GM12878 (cell line): ENCODE measurements around the gene SHPK. TPM values are rescaled to one million over a fixed set of nuclear protein-coding genes. Genes with fewer than 3 reads are reported as not detected.

ENCODE experiments used
- ATAC-seq: fragments of 200-7000 bp; cut with Tn5 transposase; 3 replicates; pipeline ENCODE4 v1.9.1; 2020; ENCODE audit warnings: mild to moderate bottlenecking, moderate library complexity
- BruUV-seq: library from RNA; stranded (reverse); fragments of 400-500 nt; replicated peaks from 2 replicates; lab custom pipeline; 2021; lab: Mats Ljungman, UMichigan
- CTCF ChIA-PET: fragments of 300-600 bp; sonication (Branson Sonifier 250); formaldehyde crosslinking; extraction: SDS; loops from one replicate; lab custom pipeline; 2021; ENCODE audit warnings: inconsistent platforms; lab: Yijun Ruan, JAX
- POLR2A ChIA-PET: fragments of 350-600 bp; formaldehyde crosslinking; extraction: SDS; loops from one replicate; lab custom pipeline; 2021; ENCODE audit warnings: inconsistent platforms; lab: Charles Lee
- RAD21 ChIA-PET: fragments of 300-600 bp; sonication (Branson Sonifier 250); formaldehyde crosslinking; loops from one replicate; lab custom pipeline; 2023; ENCODE audit warnings: antibody characterized with exemption; ENCODE audit not compliant: unreplicated experiment; lab: Charles Lee
- SMC1A ChIA-PET: fragments of 300-600 bp; sonication (Branson Sonifier 250); formaldehyde crosslinking; loops from one replicate; lab custom pipeline; 2023; ENCODE audit not compliant: unreplicated experiment, uncharacterized antibody; lab: Charles Lee
- DNase-seq: peaks from one replicate; pipeline ENCODE4 v3.0.0-alpha.2; 2011; ENCODE audit warnings: low read depth, low spot score
- FAIRE-seq: peaks from 3 replicates; lab custom pipeline; 2011; peaks lifted over from hg19 to GRCh38; lab: Jason Lieb, UNC
- H2AFZ ChIP-seq: 2 replicates; pipeline ENCODE4 v1.6.0; 2011; ENCODE audit warnings: low read depth, low read length, control low read depth; ENCODE audit not compliant: control insufficient read depth
- H3K27ac ChIP-seq: 2 replicates; pipeline ENCODE4 v1.5.1; 2011; ENCODE audit warnings: control low read depth; ENCODE audit not compliant: control insufficient read depth, insufficient read depth
- H3K27me3 ChIP-seq, 2 experiments: replicated peaks in 1 of 2; 2 replicates each; pipeline versions ENCODE4 v1.6.0 to v1.6.1; 2011; ENCODE audit warnings: low read length in 1 of 2; ENCODE audit not compliant: control insufficient read depth in 2 of 2, insufficient read depth in 2 of 2
- H3K36me3 ChIP-seq, 2 experiments: 2 replicates each; pipeline ENCODE4 v1.5.1; 2011; ENCODE audit warnings: low read length in 1 of 2; ENCODE audit not compliant: control insufficient read depth in 2 of 2, insufficient read depth in 2 of 2
- H3K4me1 ChIP-seq: 2 replicates; pipeline ENCODE4 v1.6.1; 2011; ENCODE audit warnings: mild to moderate bottlenecking, low read length, moderate library complexity, mixed read lengths; ENCODE audit not compliant: control insufficient read depth, insufficient read depth
- H3K4me2 ChIP-seq: 2 replicates; pipeline ENCODE4 v1.6.0; 2011; ENCODE audit warnings: control low read depth; ENCODE audit not compliant: control insufficient read depth, insufficient read depth
- H3K4me3 ChIP-seq: fragments of 200-600 bp; sonication (generic); 2 replicates; pipeline ENCODE4 v1.5.1; 2016
- H3K79me2 ChIP-seq: 2 replicates; pipeline ENCODE4 v1.6.0; 2011; ENCODE audit warnings: low read length; ENCODE audit not compliant: control insufficient read depth, insufficient read depth
- H3K9ac ChIP-seq: 2 replicates; pipeline ENCODE4 v1.8.0; 2011; ENCODE audit warnings: low read length, control low read depth, mixed read lengths; ENCODE audit not compliant: control insufficient read depth, insufficient read depth
- H3K9me3 ChIP-seq: replicated peaks from 3 replicates; pipeline ENCODE4 v1.5.1; 2011; ENCODE audit warnings: mild to moderate bottlenecking, low read length; ENCODE audit not compliant: control insufficient read depth, insufficient read depth
- H4K20me1 ChIP-seq: 2 replicates; pipeline ENCODE4 v1.6.0; 2011; ENCODE audit not compliant: control insufficient read depth, insufficient read depth
- BHLHE40 ChIP-seq, 2 experiments: fragments of 450-650 bp in 1 of 2; IDR thresholded peaks; 2 replicates each; pipeline ENCODE4 v1.6.1; 2011 to 2017; ENCODE audit warnings: low read depth in 2 of 2, borderline replicate concordance in 1 of 2, improper control_type of control experiment in 1 of 2, low read length in 1 of 2, mild to moderate bottlenecking in 1 of 2
- CBX3 ChIP-seq: fragments of 200-600 bp; sonication (generic); IDR thresholded peaks from 2 replicates; pipeline ENCODE4 v1.6.1; 2016; ENCODE audit warnings: low read depth, borderline replicate concordance
- CBX5 ChIP-seq: sonication (generic); IDR thresholded peaks from 2 replicates; pipeline ENCODE4 v1.6.1; 2016; ENCODE audit warnings: low read depth, moderate library complexity, mild to moderate bottlenecking, inconsistent platforms
- CTCF ChIP-seq, 3 experiments: IDR thresholded peaks in 2 of 3; conservative IDR thresholded peaks in 1 of 3; 2 replicates each; pipeline ENCODE4 v1.5.1; 2011; ENCODE audit warnings: low read depth in 3 of 3, low read length in 3 of 3, mild to moderate bottlenecking in 3 of 3, control low read depth in 2 of 3, moderate library complexity in 2 of 3, inconsistent platforms in 1 of 3, mixed read lengths in 1 of 3; ENCODE audit not compliant: control insufficient read depth in 2 of 3, insufficient read depth in 1 of 3; ENCODE audit errors: extremely low read depth in 1 of 3
- E2F4 ChIP-seq: IDR thresholded peaks from 2 replicates; pipeline ENCODE4 v1.6.1; 2012; ENCODE audit warnings: low read depth, low read length, improper control_type of control experiment
- ETV6 ChIP-seq, 2 experiments: fragments of 450-650 bp in 1 of 2; IDR thresholded peaks in 1 of 2; conservative IDR thresholded peaks in 1 of 2; 2 replicates each; pipeline ENCODE4 v1.6.1; 2014; ENCODE audit warnings: antibody characterized with exemption in 1 of 2, borderline replicate concordance in 1 of 2, low read depth in 1 of 2, mild to moderate bottlenecking in 1 of 2, moderate library complexity in 1 of 2
- HDGF ChIP-seq: fragments of 450-650 bp; IDR thresholded peaks from 2 replicates; pipeline ENCODE4 v1.6.1; 2016; ENCODE audit warnings: antibody characterized with exemption
- IRF3 ChIP-seq: fragments of 450-650 bp; IDR thresholded peaks from 2 replicates; pipeline ENCODE4 v1.6.1; 2014; ENCODE audit warnings: mild to moderate bottlenecking
- JUNB ChIP-seq: IDR thresholded peaks from 2 replicates; pipeline ENCODE4 v1.6.1; 2016; ENCODE audit warnings: antibody characterized with exemption, mild to moderate bottlenecking
- NFXL1 ChIP-seq: fragments of 450-650 bp; IDR thresholded peaks from 2 replicates; pipeline ENCODE4 v1.6.1; 2017; ENCODE audit warnings: antibody characterized with exemption, mild to moderate bottlenecking, borderline replicate concordance
- PKNOX1 ChIP-seq: fragments of 450-650 bp; IDR thresholded peaks from 2 replicates; pipeline ENCODE4 v1.6.1; 2016; ENCODE audit warnings: mild to moderate bottlenecking
- RUNX3 ChIP-seq: IDR thresholded peaks from 2 replicates; pipeline ENCODE4 v1.6.1; 2012; ENCODE audit warnings: low read length, inconsistent platforms
- USF1 ChIP-seq: IDR thresholded peaks from 2 replicates; pipeline ENCODE4 v1.6.1; 2011; ENCODE audit warnings: borderline replicate concordance, low read depth, mild to moderate bottlenecking, moderate library complexity, mixed read lengths, low read length; ENCODE audit not compliant: insufficient read depth; ENCODE audit errors: extremely low read length
- ZNF207 ChIP-seq: fragments of 450-650 bp; IDR thresholded peaks from 2 replicates; pipeline ENCODE4 v1.6.1; 2014; ENCODE audit warnings: antibody characterized with exemption, mild to moderate bottlenecking, borderline replicate concordance
- WGBS: methylation state at CpG from one replicate; pipeline ENCODE4 v1.1.6; 2016; ENCODE audit warnings: low lambda C conversion rate; ENCODE audit not compliant: insufficient replicate concordance, insufficient coverage; ENCODE audit errors: missing lambda C conversion rate; 5-methylcytosine and 5-hydroxymethylcytosine counted together
- in situ Hi-C: fragments of 300-500 bp; cut with MboI; formaldehyde crosslinking; loops from 9 replicates; pipeline ENCODE4 v1.14.3; 2018; ENCODE audit warnings: mixed read lengths
- intact Hi-C: fragments of 100-400 bp; cut with micrococcal nuclease; formaldehyde crosslinking; loops from one replicate; pipeline ENCODE4 v1.14.2; 2022; ENCODE audit not compliant: unreplicated experiment
- polyA plus RNA-seq, 11 experiments: library from polyadenylated mRNA; depleted of rRNA in 4 of 11; unstranded in 6 of 11; stranded (reverse) in 5 of 11; fragments of >200 nt; fragmentation: Nextera tagmentation in 4 of 11; fragmentation: Illumina TruSeq in 1 of 11; extraction: Ambion mirVana in 4 of 11; extraction: Trizol in 1 of 11; gene quantifications; 1 replicate in 1 of 11; 2 replicates in 10 of 11; pipeline versions ENCODE4 v1.2.1 to v1.2.3, GENCODE V29; 2011 to 2016; ENCODE audit warnings: inconsistent platforms in 2 of 11, missing spikeins in 2 of 11, low read depth in 1 of 11
- total RNA-seq, 4 experiments: library from RNA; depleted of rRNA in 3 of 4; stranded (reverse); fragments of >200 nt in 3 of 4; fragmentation: Illumina TruSeq in 1 of 4; extraction: Trizol in 1 of 4; gene quantifications; 2 replicates each; pipeline versions ENCODE4 v1.2.1 to v1.2.3, GENCODE V29; 2013 to 2021

SHPK gene
- total and polyA plus RNA-seq, 10 of the 15 experiments (the other 5 are each of a cell fraction or from before 2014, with no cell fraction given), result 1.7 to 16.6 (median 12.9) TPM

- H3K36me3 ChIP-seq, result no peaks in the 10 kb centered on the region
- FAIRE-seq (no peak), DNase-seq (no peak), ATAC-seq (peak; percentile 41; the same call in 2 of the 3 replicates)
- no peaks in the 10 kb centered on the region for H4K20me1 ChIP-seq
- ChIA-PET RAD21 (no interaction called here), POLR2A (no interaction called here), SMC1A (no interaction called here), CTCF (interaction anchor here (2.5 kb wide), 1 partner anchor 42 kb away, joined by 7 read pairs; no protein-coding TSS in a partner anchor)
- in situ Hi-C loops, result loop anchor here (5.0 kb wide), 1 partner anchor 602 kb away; no protein-coding TSS in a partner anchor
- H3K4me3 ChIP-seq, result no peak overlapping the region
- no peak overlapping the region for H3K9ac ChIP-seq
- no peak overlapping the region for H3K4me2 ChIP-seq
- intact Hi-C loops, result loop anchor here (10.0 kb wide), 1 partner anchor 599 kb away; no protein-coding TSS in a partner anchor
- peaks cover 8% of the 10 kb centered on the region for H3K4me1 ChIP-seq
- WGBS, result 40% methylated on average over 4 of the region's 4 CpGs
- H2AFZ ChIP-seq, result no peak overlapping the region
- no peaks in the 10 kb centered on the region for H3K9me3 ChIP-seq
- BruUV-seq, result no TSS peak
- H3K27me3 ChIP-seq, result no peaks in the 10 kb centered on the region
- H3K79me2 ChIP-seq, result no peaks in the 10 kb centered on the region
- no peak overlapping the region for H3K27ac ChIP-seq
- TF ChIP-seq JUNB (no peak), ETV6 (conservative IDR thresholded peaks at IDR 0.05 in 1 of 2, IDR thresholded peaks at IDR 0.05 in 1 of 2; ENCODE audit: borderline replicate concordance in 1 of 2, low read depth in 1 of 2) (no peak), CTCF (IDR thresholded peaks at IDR 0.05 in 2 of 3, conservative IDR thresholded peaks at IDR 0.05 in 1 of 3; ENCODE audit: control insufficient read depth in 2 of 3, extremely low read depth in 1 of 3, insufficient read depth in 1 of 3, low read depth in 3 of 3, low read length in 3 of 3) (no peak), ZNF207 (no peak), E2F4 (no peak), HDGF (no peak), BHLHE40 (IDR thresholded peaks at IDR 0.05; ENCODE audit: borderline replicate concordance in 1 of 2, low read depth in 2 of 2, low read length in 1 of 2) (no peak), PKNOX1 (no peak), CBX3 (no peak), RUNX3 (0 out of 2 replicates have a peak, but pooled peaks have one; percentile 7), USF1 (no peak), CBX5 (no peak), IRF3 (no peak), NFXL1 (no peak)
Observed at GRCh38 chr17:3643889-3644349, 7.9 kb upstream of the SHPK start.
